GM12875 (cell line): ENCODE measurements around the gene NFAM1.

ENCODE experiments used
- H3K4me3 ChIP-seq: one replicate; pipeline ENCODE4 v1.5.1; 2011; ENCODE audit warnings: low read depth, low read length, control low read depth
- CTCF ChIP-seq: IDR thresholded peaks from 2 replicates; pipeline ENCODE4 v1.5.1; 2011; ENCODE audit warnings: low read depth, mild to moderate bottlenecking, control low read depth, inconsistent platforms, low read length, moderate library complexity, borderline replicate concordance; ENCODE audit not compliant: insufficient read depth

Gene NFAM1

GRCh38 chr22:42468841-42469240 is 36.6 kb upstream of the NFAM1 start:
- no peak for TF ChIP-seq CTCF
- H3K4me3 ChIP-seq = no peak overlapping the region

DNA sequence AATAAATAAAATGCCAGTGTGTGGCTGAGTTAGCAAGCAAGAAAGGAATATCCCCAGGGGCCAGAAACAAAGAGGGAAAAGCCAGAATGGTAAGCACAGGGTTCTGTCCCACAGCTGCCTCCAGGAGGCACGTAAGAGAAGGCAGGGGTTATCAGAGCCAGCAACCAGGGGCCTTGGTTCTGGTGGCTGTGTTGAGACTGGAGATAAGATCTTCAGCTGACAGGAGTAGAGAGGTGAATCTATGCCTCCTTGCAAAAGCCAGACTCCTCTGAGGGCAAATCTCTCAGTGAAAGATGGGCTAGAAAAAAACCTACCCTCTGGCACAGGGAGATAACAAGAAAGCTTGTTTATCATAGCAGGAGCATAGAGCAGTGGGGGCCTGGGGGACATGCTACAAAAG is 29.8 kb upstream of the NFAM1 start:
- TF ChIP-seq CTCF = no peak
- H3K4me3 ChIP-seq = no peak overlapping the region

GRCh38 chr22:42461511-42461910 is 29.3 kb upstream of the NFAM1 start:
- no peak overlapping the region for H3K4me3 ChIP-seq
- no peak for TF ChIP-seq CTCF

GRCh38 chr22:42459287-42460063 is 27.3 kb upstream of the NFAM1 start:
- no peak for TF ChIP-seq CTCF
- no peak overlapping the region for H3K4me3 ChIP-seq

GRCh38 chr22:42452916-42453315 is 20.7 kb upstream of the NFAM1 start:
- H3K4me3 ChIP-seq = no peak overlapping the region
- no peak for TF ChIP-seq CTCF

GRCh38 chr22:42452456-42452855 is 20.3 kb upstream of the NFAM1 start:
- no peak overlapping the region for H3K4me3 ChIP-seq
- no peak for TF ChIP-seq CTCF

DNA sequence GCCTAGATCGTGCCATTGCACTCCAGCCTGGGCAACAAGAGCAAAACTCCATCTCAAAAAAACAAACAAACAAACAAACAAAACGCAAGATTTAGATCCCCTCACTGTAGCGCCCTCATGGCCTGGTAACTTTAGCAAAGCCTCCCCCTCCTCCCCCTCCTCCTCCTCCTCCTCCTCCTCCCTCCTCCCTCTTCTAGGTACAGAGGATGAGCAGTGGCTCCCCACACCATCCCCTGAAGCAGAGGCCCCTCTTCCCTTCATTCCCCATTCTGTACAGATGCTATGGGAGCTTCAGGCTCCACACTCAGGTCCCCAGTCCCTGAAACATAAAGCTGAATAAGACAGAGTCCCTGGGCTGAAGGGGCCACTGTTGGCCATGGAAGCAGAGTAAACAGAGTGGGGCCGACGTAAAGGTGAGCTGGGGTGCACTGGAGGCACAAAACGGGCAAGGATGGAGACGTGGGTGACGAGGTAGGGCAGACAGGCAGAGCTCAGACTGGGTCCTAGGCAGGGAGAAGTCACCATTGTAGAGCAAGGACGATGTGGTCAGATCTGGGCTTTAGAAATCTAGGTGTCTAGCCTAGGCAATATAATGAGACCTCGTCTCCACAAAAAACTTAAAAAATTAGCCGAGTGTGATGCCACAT is 19.4 kb upstream of the NFAM1 start:
- no peak overlapping the region for H3K4me3 ChIP-seq
- TF ChIP-seq CTCF = no peak
